Sigmoid colon (tissue), 4 donors: ENCODE results near the gene PEX10.

Source experiments
- EP300 ChIP-seq, 4 donors: sonication (generic); formaldehyde crosslinking; IDR thresholded peaks; one replicate each; pipeline ENCODE4 v1.6.1; 2017; ENCODE audit warnings: antibody characterized with exemption in 4 of 4
- POLR2A ChIP-seq, 2 donors: fragments of 450-650 bp; IDR thresholded peaks; one replicate each; pipeline ENCODE4 v1.6.1; 2016; ENCODE audit warnings: antibody characterized with exemption in 2 of 2, mild to moderate bottlenecking in 2 of 2, moderate library complexity in 2 of 2
- POLR2AphosphoS5 ChIP-seq, 4 donors: sonication (generic); formaldehyde crosslinking; IDR thresholded peaks; one replicate each; pipeline ENCODE4 v1.6.1; 2017; ENCODE audit warnings: antibody characterized with exemption in 4 of 4
- TF ChIP-seq, protein P1 (sequence below), 4 experiments: fragments of 450-650 bp in 3 of 4; fragments of 200-600 bp in 1 of 4; IDR thresholded peaks; one replicate each; pipeline ENCODE4 v1.5.1; 2016 to 2019; ENCODE audit warnings: antibody characterized with exemption in 4 of 4, mild to moderate bottlenecking in 3 of 4, moderate library complexity in 2 of 4

DNA sequence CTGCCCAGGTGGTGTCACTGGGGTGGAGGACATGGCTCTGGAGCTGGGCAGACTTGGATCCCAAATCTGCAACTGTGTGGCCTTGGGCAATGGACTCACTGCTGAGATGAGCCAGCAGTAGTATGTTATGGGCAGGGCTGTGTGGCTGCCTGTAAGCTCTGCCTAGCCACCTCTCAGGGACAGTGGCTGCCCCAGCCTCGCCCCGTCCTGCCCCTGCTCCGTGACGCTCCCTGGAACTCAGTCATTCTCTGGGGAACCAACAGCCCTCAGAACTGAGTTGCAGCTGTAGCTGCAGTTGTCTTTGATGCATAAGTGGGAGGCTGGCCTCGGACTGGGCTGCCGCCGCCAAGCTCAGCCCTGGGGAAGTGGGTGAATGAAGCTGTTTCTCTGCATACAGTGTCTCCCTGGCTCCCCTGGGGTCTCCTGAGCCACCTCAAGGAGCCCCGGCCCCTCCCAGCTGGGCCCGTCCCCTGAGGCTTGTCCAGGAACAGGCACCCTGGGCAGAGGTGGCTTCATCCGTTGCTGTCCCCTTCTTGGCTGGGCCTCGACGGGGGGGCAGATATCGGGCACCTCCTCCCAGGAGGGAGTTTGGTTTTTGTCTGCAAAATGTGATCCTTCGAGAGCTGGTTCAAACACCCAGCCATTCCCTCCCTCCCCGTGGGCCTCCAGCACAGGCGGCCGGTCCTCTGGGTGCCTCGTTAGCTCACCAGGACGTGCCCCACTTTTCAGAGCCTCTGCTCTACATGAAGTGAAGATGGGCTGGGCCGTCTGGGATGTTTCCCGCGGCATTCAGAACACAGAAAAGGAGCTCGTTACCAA, 37.5 kb upstream of the PEX10 start:
- TF ChIP-seq EP300 (IDR thresholded peaks at IDR 0.05) (no peak), POLR2AphosphoS5 (IDR thresholded peaks at IDR 0.05) (no peak), POLR2A (IDR thresholded peaks at IDR 0.05) (no peak)
- TF ChIP-seq, protein P1, sequence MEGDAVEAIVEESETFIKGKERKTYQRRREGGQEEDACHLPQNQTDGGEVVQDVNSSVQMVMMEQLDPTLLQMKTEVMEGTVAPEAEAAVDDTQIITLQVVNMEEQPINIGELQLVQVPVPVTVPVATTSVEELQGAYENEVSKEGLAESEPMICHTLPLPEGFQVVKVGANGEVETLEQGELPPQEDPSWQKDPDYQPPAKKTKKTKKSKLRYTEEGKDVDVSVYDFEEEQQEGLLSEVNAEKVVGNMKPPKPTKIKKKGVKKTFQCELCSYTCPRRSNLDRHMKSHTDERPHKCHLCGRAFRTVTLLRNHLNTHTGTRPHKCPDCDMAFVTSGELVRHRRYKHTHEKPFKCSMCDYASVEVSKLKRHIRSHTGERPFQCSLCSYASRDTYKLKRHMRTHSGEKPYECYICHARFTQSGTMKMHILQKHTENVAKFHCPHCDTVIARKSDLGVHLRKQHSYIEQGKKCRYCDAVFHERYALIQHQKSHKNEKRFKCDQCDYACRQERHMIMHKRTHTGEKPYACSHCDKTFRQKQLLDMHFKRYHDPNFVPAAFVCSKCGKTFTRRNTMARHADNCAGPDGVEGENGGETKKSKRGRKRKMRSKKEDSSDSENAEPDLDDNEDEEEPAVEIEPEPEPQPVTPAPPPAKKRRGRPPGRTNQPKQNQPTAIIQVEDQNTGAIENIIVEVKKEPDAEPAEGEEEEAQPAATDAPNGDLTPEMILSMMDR (IDR thresholded peaks at IDR 0.05), result no peak
